Prostate gland (tissue), 2 donors: ENCODE measurements around the gene DGKI. TPM values are rescaled to one million over a fixed set of nuclear protein-coding genes. Genes with fewer than 3 reads are reported as not detected.

Experiments
- DNase-seq: peaks from one replicate; pipeline ENCODE4 v3.0.0-alpha.2; 2019; ENCODE audit warnings: low spot score
- H3K27ac ChIP-seq, 2 donors: fragments of 200-600 bp; sonication (generic); 2 replicates each; pipeline ENCODE4 v1.5.1; 2017 to 2019
- H3K27me3 ChIP-seq: fragments of 200-600 bp; sonication (generic); replicated peaks from 2 replicates; pipeline ENCODE4 v1.5.1; 2019; ENCODE audit not compliant: insufficient read depth
- H3K36me3 ChIP-seq, 2 donors: fragments of 200-600 bp; sonication (generic); 1 replicate in 1 of 2; 2 replicates in 1 of 2; pipeline versions ENCODE4 v1.5.1 to v1.8.1; 2017 to 2019
- H3K4me1 ChIP-seq: fragments of 200-600 bp; sonication (generic); replicated peaks from 2 replicates; pipeline ENCODE4 v1.5.1; 2019
- H3K4me3 ChIP-seq, 2 donors: fragments of 200-600 bp; sonication (generic); 2 replicates each; pipeline ENCODE4 v1.5.1; 2017 to 2019
- H3K9me3 ChIP-seq: fragments of 200-600 bp; sonication (generic); 2 replicates; pipeline ENCODE4 v1.5.1; 2017
- CTCF ChIP-seq, 4 experiments: fragments of 200-600 bp in 2 of 4; fragments of 450-650 bp in 2 of 4; sonication (generic) in 2 of 4; IDR thresholded peaks; 1 replicate in 3 of 4; 2 replicates in 1 of 4; pipeline ENCODE4 v1.5.1; 2016 to 2019; ENCODE audit warnings: antibody characterized with exemption in 4 of 4, mild to moderate bottlenecking in 2 of 4, moderate library complexity in 2 of 4
- POLR2A ChIP-seq: fragments of 450-650 bp; IDR thresholded peaks from one replicate; pipeline ENCODE4 v1.6.1; 2016; ENCODE audit warnings: antibody characterized with exemption, mild to moderate bottlenecking
- POLR2AphosphoS5 ChIP-seq: sonication (generic); formaldehyde crosslinking; IDR thresholded peaks from one replicate; pipeline ENCODE4 v1.6.1; 2017; ENCODE audit warnings: antibody characterized with exemption
- WGBS: methylation state at CpG from one replicate; pipeline ENCODE4 v1.1.5; 2018; 5-methylcytosine and 5-hydroxymethylcytosine counted together
- intact Hi-C: fragments of 100-400 bp; cut with DNase I; formaldehyde crosslinking; loops from one replicate; pipeline ENCODE4 v1.14.2; 2022
- total RNA-seq, 2 donors: library from RNA; depleted of rRNA; stranded (reverse); fragments of >200 nt; gene quantifications; one replicate each; pipeline ENCODE4 v1.1.0, GENCODE V29; 2016

The DGKI gene
- total RNA-seq, 2 donors from 2014 or later = 0.32 to 1.5 TPM

GRCh38 chr7:137403353-137403695, 443.4 kb downstream of the DGKI start:
- no peak overlapping the region for H3K27ac ChIP-seq
- no peak overlapping the region for H3K4me3 ChIP-seq
- no peaks in the 10 kb centered on the region for H3K27me3 ChIP-seq
- WGBS = 84% methylated on average over 2 of the region's 2 CpGs
- DNase-seq = no peak
- H3K36me3 ChIP-seq = no peaks in the 10 kb centered on the region
- no peaks in the 10 kb centered on the region for H3K4me1 ChIP-seq
- H3K9me3 ChIP-seq = no peaks in the 10 kb centered on the region
- intact Hi-C loops = loop anchor here (5.0 kb wide), 1 partner anchor 366 kb away; no protein-coding TSS in a partner anchor
- no peak for TF ChIP-seq POLR2A
- no peak for TF ChIP-seq CTCF (IDR thresholded peaks at IDR 0.05)
- no peak for TF ChIP-seq POLR2AphosphoS5

- intact Hi-C loops = loop anchor here (5.0 kb wide), 1 partner anchor 365 kb away; no protein-coding TSS in a partner anchor
- WGBS = 56% methylated on average over 10 of the region's 10 CpGs
- TF ChIP-seq CTCF (IDR thresholded peaks at IDR 0.05) (no peak), POLR2AphosphoS5 (no peak), POLR2A (no peak)
- Histone ChIP-seq H3K36me3 (no peaks in the 10 kb centered on the region), H3K9me3 (no peaks in the 10 kb centered on the region), H3K27me3 (no peaks in the 10 kb centered on the region), H3K4me1 (no peaks in the 10 kb centered on the region), H3K27ac (no peak overlapping the region), H3K4me3 (no peak overlapping the region)
- DNase-seq = no peak
These were observed 444.0 kb downstream of the DGKI start for GRCh38 chr7:137402536-137403352.

- H3K36me3 ChIP-seq = no peaks in the 10 kb centered on the region
- H3K9me3 ChIP-seq = no peaks in the 10 kb centered on the region
- no peaks in the 10 kb centered on the region for H3K4me1 ChIP-seq
- no peak for DNase-seq
- no peak overlapping the region for H3K4me3 ChIP-seq
- no peak overlapping the region for H3K27ac ChIP-seq
- intact Hi-C loops = loop anchor here (5.0 kb wide), 1 partner anchor 363 kb away; no protein-coding TSS in a partner anchor
- 69% methylated on average over 7 of the region's 7 CpGs for WGBS
- no peak for TF ChIP-seq POLR2A
- no peak for TF ChIP-seq POLR2AphosphoS5
- TF ChIP-seq CTCF (IDR thresholded peaks at IDR 0.05) = no peak
- H3K27me3 ChIP-seq = no peaks in the 10 kb centered on the region
These were observed 446.6 kb downstream of the DGKI start for GRCh38 chr7:137399827-137400823.

GRCh38 chr7:137396051-137396450, 450.7 kb downstream of the DGKI start:
- no peaks in the 10 kb centered on the region for H3K4me1 ChIP-seq
- no peak overlapping the region for H3K27ac ChIP-seq
- TF ChIP-seq POLR2A (no peak), POLR2AphosphoS5 (no peak), CTCF (IDR thresholded peaks at IDR 0.05) (no peak)
- no peak for DNase-seq
- H3K9me3 ChIP-seq = no peaks in the 10 kb centered on the region
- no peaks in the 10 kb centered on the region for H3K36me3 ChIP-seq
- H3K4me3 ChIP-seq = no peak overlapping the region
- 90% methylated on average over 4 of the region's 4 CpGs for WGBS
- H3K27me3 ChIP-seq = no peaks in the 10 kb centered on the region
- intact Hi-C loops = no loop called here
